ENCODE results near the gene PACS1. TPM values are rescaled to one million over a fixed set of nuclear protein-coding genes. Genes with fewer than 3 reads are reported as not detected.

The PACS1 gene
- total and polyA plus RNA-seq, 8 donors, result 50.7 to 57.5 (median 54.9) TPM

DNA sequence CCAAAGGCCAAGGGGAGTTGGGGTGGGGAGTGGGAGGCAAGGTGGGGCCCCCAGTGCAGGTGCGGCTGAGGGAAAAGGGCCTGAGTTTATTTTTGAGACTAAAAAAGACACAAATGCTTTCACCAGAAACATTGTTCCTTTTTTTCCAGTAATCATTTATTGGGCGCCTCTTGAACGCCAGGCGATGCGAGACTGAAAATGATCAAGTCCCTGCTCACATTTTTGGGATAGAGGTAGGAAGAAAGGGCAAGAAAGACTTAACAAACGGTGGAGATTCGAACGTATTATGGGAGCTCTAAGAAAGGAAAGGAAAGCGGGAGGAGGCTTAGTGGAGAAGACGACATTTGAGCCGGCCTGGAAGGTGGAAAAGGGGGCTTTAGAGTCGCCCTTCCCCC is 18.7 kb upstream of the PACS1 start:
- intact Hi-C loops (cut with DNase I), result no loop called here
- peaks cover 0 to 30% of the 10 kb centered on the region in 2 donors for H3K36me3 ChIP-seq
- no peak for DNase-seq
- ATAC-seq, result no peak
- TF ChIP-seq, protein P1, sequence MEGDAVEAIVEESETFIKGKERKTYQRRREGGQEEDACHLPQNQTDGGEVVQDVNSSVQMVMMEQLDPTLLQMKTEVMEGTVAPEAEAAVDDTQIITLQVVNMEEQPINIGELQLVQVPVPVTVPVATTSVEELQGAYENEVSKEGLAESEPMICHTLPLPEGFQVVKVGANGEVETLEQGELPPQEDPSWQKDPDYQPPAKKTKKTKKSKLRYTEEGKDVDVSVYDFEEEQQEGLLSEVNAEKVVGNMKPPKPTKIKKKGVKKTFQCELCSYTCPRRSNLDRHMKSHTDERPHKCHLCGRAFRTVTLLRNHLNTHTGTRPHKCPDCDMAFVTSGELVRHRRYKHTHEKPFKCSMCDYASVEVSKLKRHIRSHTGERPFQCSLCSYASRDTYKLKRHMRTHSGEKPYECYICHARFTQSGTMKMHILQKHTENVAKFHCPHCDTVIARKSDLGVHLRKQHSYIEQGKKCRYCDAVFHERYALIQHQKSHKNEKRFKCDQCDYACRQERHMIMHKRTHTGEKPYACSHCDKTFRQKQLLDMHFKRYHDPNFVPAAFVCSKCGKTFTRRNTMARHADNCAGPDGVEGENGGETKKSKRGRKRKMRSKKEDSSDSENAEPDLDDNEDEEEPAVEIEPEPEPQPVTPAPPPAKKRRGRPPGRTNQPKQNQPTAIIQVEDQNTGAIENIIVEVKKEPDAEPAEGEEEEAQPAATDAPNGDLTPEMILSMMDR (IDR thresholded peaks at IDR 0.05), result no peak
- peak overlapping the region; percentile 72 to 98 for H3K4me3 ChIP-seq
- peaks cover 9 to 29% of the 10 kb centered on the region in 2 donors for H3K4me1 ChIP-seq
- peaks cover 8 to 26% of the 10 kb centered on the region in 2 donors for H3K27me3 ChIP-seq
- peak overlapping the region; percentile 89 to 91 for H3K27ac ChIP-seq
- no peaks in the 10 kb centered on the region for H3K9me3 ChIP-seq

DNA sequence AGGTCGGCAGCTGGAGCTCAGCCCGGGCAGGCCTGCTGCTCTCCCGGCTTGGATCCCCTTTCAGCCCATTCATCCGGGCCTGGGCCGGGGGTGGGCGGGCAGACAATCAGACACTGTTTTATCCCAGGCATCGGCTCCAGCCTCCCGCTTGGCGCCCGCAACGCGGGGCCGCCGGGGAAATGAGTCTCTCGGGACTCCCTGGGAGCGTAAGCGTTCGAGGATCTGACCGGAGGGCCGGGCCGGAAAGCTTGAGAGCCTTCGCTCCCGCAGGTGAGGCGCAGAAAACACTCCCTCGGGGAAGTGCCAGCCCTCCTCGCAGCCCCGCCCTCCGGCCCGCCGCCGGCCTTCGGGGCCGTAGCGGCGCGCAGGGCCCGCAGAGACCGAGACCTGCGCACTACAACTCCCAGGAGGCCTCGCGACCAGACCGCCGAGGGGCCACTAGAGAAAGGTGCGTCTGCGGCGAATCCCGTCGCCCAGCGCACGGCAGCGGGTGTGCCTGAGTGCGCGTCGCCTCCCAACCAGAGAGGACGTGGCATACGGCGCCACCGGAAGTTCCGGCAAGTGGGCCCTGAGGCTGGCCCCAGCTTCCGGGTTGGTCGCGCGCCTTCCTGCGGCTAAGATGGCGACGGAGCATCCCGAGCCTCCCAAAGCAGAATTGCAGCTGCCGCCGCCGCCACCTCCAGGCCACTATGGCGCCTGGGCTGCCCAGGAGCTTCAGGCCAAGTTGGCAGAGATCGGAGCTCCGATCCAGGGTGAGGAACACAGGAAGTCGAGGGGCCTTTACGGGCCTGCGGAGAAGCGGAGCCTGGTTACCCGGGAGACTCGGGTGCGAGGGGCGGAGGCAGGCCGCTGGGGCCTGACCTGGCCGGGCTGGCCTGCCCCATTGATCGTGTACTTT is 18.1 kb upstream of the PACS1 start, which contains the start of gene SF3B2:
SF3B2 (plus strand) TSS at position 599 of the 898 bp plus-strand sequence; CDS start at position 620, 21 bp downstream.
- peak; percentile 98 for ATAC-seq
- peak within 1 kb of the TSS; percentile 72 to 98 for H3K4me3 ChIP-seq
- peaks cover 8 to 26% of the 10 kb centered on the region in 2 donors for H3K27me3 ChIP-seq
- DNase-seq, result peak; percentile 96 to 100 (median 99)
- H3K27ac ChIP-seq, result peak within 1 kb of the TSS; percentile 89 to 91
- H3K36me3 ChIP-seq, result peaks cover 0 to 36% of the 10 kb centered on the region in 2 donors
- TF ChIP-seq, protein P1 (IDR thresholded peaks at IDR 0.05), result no peak
- no peaks in the 10 kb centered on the region for H3K9me3 ChIP-seq
- H3K4me1 ChIP-seq, result peaks cover 9 to 29% of the 10 kb centered on the region in 2 donors
- intact Hi-C loops (cut with DNase I), result no loop called here

DNA sequence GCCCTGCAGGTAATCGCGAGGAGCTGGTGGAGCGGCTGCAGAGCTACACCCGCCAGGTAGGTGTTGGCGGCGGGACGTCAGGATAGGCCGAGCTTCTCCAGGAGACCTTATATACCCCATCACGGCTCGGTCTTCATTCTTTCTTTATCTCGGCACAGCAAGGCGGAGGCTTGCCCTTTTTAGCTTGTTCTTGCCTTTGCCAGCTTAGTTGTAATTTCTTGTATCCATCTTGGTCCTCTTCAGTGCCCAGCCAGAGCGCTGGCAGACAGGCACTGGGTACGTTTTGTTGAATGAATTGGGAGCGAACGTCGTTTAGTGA is 17.4 kb upstream of the PACS1 start:
- DNase-seq, result no peak
- TF ChIP-seq, protein P1 (IDR thresholded peaks at IDR 0.05), result no peak
- intact Hi-C loops (cut with DNase I), result no loop called here

DNA sequence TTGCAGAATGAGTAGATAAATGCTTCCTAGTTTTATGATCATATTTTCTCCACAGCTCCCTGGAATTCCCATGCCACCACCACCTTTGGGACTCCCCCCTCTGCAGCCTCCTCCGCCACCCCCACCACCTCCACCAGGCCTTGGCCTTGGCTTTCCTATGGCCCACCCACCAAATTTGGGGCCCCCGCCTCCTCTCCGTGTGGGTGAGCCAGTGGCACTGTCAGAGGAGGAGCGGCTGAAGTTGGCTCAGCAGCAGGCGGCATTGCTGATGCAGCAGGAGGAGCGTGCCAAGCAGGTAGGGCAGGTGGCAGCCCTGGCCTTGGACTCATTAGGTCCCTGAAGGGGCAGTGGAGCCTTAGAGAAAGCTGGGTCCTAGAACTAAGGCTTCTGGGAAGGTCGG is 15.1 kb upstream of the PACS1 start:
- DNase-seq (no peak), ATAC-seq (no peak)
- no peaks in the 10 kb centered on the region for H3K27me3 ChIP-seq
- no peak overlapping the region for H3K4me3 ChIP-seq
- peaks cover 9 to 29% of the 10 kb centered on the region in 2 donors for H3K4me1 ChIP-seq
- TF ChIP-seq, protein P1 (IDR thresholded peaks at IDR 0.05), result no peak
- peaks cover 0 to 66% of the 10 kb centered on the region in 2 donors for H3K36me3 ChIP-seq
- H3K27ac ChIP-seq, result no peak overlapping the region
- intact Hi-C loops (cut with DNase I), result no loop called here
- no peaks in the 10 kb centered on the region for H3K9me3 ChIP-seq

More for the DNA sequence above, 17.4 kb upstream of the PACS1 start:
- peaks cover 0 to 42% of the 10 kb centered on the region in 2 donors for H3K36me3 ChIP-seq
- peak overlapping the region; percentile 89 to 91 for H3K27ac ChIP-seq
- H3K4me3 ChIP-seq, result peak overlapping the region; percentile 72 to 98
- no peaks in the 10 kb centered on the region for H3K9me3 ChIP-seq
- H3K27me3 ChIP-seq, result peaks cover 8 to 22% of the 10 kb centered on the region in 2 donors
- no peak for ATAC-seq
- peaks cover 9 to 29% of the 10 kb centered on the region in 2 donors for H3K4me1 ChIP-seq

DNA sequence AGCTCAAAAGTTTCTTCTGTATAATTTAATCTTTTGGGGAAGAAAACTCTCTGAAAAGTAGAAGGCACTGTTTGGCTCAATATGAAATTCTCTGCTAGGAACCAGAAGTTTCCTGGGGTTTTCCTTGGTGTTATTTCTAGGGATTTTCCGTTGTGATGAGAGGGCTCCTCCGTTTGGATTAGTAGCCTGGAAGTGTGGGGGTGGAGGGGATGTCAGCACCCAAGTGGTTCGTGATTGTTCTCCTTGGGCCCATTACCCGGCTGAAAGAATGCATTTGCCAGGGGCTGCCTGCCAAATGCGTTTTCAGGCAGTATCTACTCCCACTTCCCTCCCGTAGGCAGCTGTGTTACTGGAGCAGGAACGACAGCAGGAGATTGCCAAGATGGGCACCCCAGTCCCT is 13.6 kb upstream of the PACS1 start:
- Histone ChIP-seq H3K27ac (no peak overlapping the region), H3K27me3 (no peaks in the 10 kb centered on the region), H3K36me3 (peaks cover 0 to 81% of the 10 kb centered on the region in 2 donors), H3K4me3 (no peak overlapping the region), H3K4me1 (peaks cover 9 to 22% of the 10 kb centered on the region in 2 donors), H3K9me3 (no peaks in the 10 kb centered on the region)
- ATAC-seq, result no peak
- DNase-seq, result no peak
- intact Hi-C loops (cut with DNase I), result no loop called here
- TF ChIP-seq, protein P1 (IDR thresholded peaks at IDR 0.05), result no peak
